HG02678 (cell line): Measurements from ENCODE around the gene SIN3B.
"Not testable (repeated sequence)": the region's sequence is repeated elsewhere in the genome, so short reads cannot be mapped to it uniquely, and the experiment has no call there.

Source experiments
- ATAC-seq: cut with Tn5 transposase; IDR thresholded peaks from one replicate; pipeline ENCODE4 v1.9.1; 2021; ENCODE audit warnings: mild to moderate bottlenecking, moderate library complexity; ENCODE audit not compliant: unreplicated experiment

Gene SIN3B

GRCh38 chr19:16868423-16869130 is 39.4 kb downstream of the SIN3B start:
- no peak for ATAC-seq

GRCh38 chr19:16869331-16869972 is 40.3 kb downstream of the SIN3B start:
- no peak for ATAC-seq

GRCh38 chr19:16871871-16872270 is 42.7 kb downstream of the SIN3B start:
- no peak for ATAC-seq

- ATAC-seq: no peak
Measured at GRCh38 chr19:16872728-16873127, 43.5 kb downstream of the SIN3B start.

- ATAC-seq: no peak
Measured at GRCh38 chr19:16873594-16873993, 44.4 kb downstream of the SIN3B start.

GRCh38 chr19:16874250-16874977 is 45.2 kb downstream of the SIN3B start:
- ATAC-seq: no peak

- not testable (repeated sequence) for ATAC-seq
Measured at GRCh38 chr19:16874978-16875299, 45.7 kb downstream of the SIN3B start.

- no peak for ATAC-seq
Measured at GRCh38 chr19:16875584-16876555, 46.7 kb downstream of the SIN3B start.

GRCh38 chr19:16876904-16877361 is 47.7 kb downstream of the SIN3B start:
- no peak for ATAC-seq

GRCh38 chr19:16877581-16877980 is 48.4 kb downstream of the SIN3B start:
- no peak for ATAC-seq

- ATAC-seq: no peak
Measured at GRCh38 chr19:16878181-16878965, 49.2 kb downstream of the SIN3B start.

- no peak for ATAC-seq
Measured at GRCh38 chr19:16880884-16881554, 51.8 kb downstream of the SIN3B start.

GRCh38 chr19:16882146-16882545 is 52.9 kb downstream of the SIN3B start:
- no peak for ATAC-seq

- no peak for ATAC-seq
Measured at GRCh38 chr19:16883522-16883921, 54.3 kb downstream of the SIN3B start.

- no peak for ATAC-seq
Measured at GRCh38 chr19:16885166-16885565, 56.0 kb downstream of the SIN3B start.

GRCh38 chr19:16886305-16886880 is 57.2 kb downstream of the SIN3B start:
- no peak for ATAC-seq

- ATAC-seq: no peak
Measured at GRCh38 chr19:16887353-16888265, 58.4 kb downstream of the SIN3B start.
